ENCODE measurements around the gene PLK3.
A peak's percentile ranks its signal among the peaks of the same experiment; 100 is the strongest.

PLK3 gene

DNA sequence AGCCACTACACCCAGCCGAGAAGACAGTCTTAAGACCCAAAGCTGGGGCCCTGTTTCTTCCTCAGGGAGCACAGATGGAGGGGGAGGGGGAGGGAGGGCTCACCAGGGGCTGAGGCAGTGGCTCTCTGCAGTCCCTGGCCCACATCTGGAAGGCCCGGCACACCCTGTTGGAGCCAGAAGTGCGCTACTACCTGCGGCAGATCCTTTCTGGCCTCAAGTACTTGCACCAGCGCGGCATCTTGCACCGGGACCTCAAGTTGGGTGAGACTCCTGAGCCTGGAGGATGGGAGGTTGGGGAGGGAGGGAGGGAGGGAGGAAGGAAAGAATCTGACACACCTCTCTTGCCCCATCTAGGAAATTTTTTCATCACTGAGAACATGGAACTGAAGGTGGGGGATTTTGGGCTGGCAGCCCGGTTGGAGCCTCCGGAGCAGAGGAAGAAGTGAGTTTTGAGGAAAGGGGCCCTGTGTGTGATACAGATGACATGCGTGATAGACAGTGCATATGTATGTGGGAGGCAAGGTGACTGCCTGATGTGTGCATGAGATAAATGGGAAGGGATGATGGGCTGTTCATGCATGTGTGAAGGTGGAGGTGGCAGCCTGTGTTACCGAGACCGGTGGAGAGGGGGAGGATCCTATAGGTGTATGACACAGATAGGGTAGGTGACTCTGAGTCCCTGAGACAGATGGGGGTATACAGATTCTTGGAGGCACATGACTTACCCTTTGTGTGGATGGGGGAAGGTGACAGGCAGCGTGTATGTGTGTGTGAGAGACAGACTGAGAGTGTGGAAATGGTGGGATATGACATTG lies 1.5 kb downstream of the PLK3 start:
- H3K27ac Mint-ChIP-seq: peak overlapping the region; percentile 99
- no peaks in the 10 kb centered on the region for H3K27me3 Mint-ChIP-seq (ENCODE audit: low read depth)
- H3K4me1 Mint-ChIP-seq (ENCODE audit: low read depth): peaks cover 33% of the 10 kb centered on the region
- peak overlapping the region; percentile 91 for H3K4me3 Mint-ChIP-seq
- no peaks in the 10 kb centered on the region for H3K9me3 Mint-ChIP-seq
- peaks cover 36% of the 10 kb centered on the region for H3K36me3 Mint-ChIP-seq (ENCODE audit: low read depth)

- H3K4me3 Mint-ChIP-seq: peak overlapping the region; percentile 91
- H3K4me1 Mint-ChIP-seq (ENCODE audit: low read depth): peaks cover 40% of the 10 kb centered on the region
- H3K27ac Mint-ChIP-seq: peak overlapping the region; percentile 99
- no peaks in the 10 kb centered on the region for H3K27me3 Mint-ChIP-seq (ENCODE audit: low read depth)
- no peaks in the 10 kb centered on the region for H3K9me3 Mint-ChIP-seq
- peaks cover 43% of the 10 kb centered on the region for H3K36me3 Mint-ChIP-seq (ENCODE audit: low read depth)
Measured at GRCh38 chr1:44802306-44803061, 2.3 kb downstream of the PLK3 start.

- H3K27me3 Mint-ChIP-seq (ENCODE audit: low read depth): no peaks in the 10 kb centered on the region
- H3K4me1 Mint-ChIP-seq (ENCODE audit: low read depth): peaks cover 46% of the 10 kb centered on the region
- H3K36me3 Mint-ChIP-seq (ENCODE audit: low read depth): peaks cover 45% of the 10 kb centered on the region
- peak overlapping the region; percentile 91 for H3K4me3 Mint-ChIP-seq
- peak overlapping the region; percentile 68 for H3K27ac Mint-ChIP-seq
- H3K9me3 Mint-ChIP-seq: no peaks in the 10 kb centered on the region
Measured at GRCh38 chr1:44803062-44803311, 2.8 kb downstream of the PLK3 start.

- Mint-ChIP-seq H3K9me3 (no peaks in the 10 kb centered on the region), H3K27ac (peak overlapping the region; percentile 68), H3K4me3 (peak overlapping the region; percentile 91), H3K36me3 (ENCODE audit: low read depth) (peaks cover 45% of the 10 kb centered on the region), H3K27me3 (ENCODE audit: low read depth) (no peaks in the 10 kb centered on the region), H3K4me1 (ENCODE audit: low read depth) (peaks cover 48% of the 10 kb centered on the region)
Measured at GRCh38 chr1:44803312-44804095, 3.3 kb downstream of the PLK3 start.

DNA sequence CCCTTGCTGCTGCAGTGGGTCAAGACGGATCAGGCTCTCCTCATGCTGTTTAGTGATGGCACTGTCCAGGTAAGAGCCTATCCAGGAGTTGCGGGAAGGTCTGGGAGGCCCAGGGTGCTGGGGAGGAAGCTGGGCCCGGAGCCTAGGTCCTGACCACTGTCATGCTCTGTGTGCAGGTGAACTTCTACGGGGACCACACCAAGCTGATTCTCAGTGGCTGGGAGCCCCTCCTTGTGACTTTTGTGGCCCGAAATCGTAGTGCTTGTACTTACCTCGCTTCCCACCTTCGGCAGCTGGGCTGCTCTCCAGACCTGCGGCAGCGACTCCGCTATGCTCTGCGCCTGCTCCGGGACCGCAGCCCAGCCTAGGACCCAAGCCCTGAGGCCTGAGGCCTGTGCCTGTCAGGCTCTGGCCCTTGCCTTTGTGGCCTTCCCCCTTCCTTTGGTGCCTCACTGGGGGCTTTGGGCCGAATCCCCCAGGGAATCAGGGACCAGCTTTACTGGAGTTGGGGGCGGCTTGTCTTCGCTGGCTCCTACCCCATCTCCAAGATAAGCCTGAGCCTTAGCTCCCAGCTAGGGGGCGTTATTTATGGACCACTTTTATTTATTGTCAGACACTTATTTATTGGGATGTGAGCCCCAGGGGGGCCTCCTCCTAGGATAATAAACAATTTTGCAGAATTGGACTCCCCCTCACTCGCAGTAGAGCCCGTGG lies 5.3 kb downstream of the PLK3 start:
- no peak overlapping the region for H3K4me3 Mint-ChIP-seq

DNA sequence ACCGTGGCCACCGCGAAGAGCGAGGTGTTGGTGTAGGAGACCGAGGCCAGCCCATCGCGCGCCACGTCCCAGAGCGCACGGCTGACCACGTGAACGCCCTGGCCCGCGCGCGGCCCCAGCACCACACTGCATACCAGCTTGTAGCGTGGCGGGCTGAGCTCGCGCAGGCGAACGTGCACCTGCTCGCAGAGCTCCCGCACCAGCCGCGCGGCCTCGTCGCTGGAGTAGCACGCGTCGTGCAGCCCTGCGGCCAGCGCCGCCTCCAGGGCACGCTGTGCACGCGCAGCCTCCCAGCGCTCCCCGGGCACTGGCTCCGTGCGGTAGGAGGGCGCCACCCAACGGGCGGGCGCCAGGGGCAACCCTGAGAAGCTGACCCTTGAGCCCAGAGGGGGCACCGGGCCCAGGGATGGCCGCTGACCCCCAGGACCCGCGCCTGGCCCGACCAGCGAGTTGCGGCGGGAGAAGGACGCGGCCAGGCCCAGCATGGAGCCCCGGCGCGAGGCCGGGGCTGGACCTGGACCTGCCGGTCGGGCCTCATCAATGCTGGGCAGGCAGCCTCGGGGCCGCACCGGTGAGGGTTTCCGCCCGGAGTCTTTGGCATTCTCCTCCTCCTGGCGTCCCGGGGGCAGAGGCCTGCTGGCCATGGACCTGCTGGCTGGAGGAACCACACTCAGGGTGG lies 6.0 kb downstream of the PLK3 start:
- Mint-ChIP-seq H3K4me3 (no peak overlapping the region), H3K36me3 (ENCODE audit: low read depth) (peaks cover 54% of the 10 kb centered on the region), H3K27me3 (ENCODE audit: low read depth) (no peaks in the 10 kb centered on the region), H3K9me3 (no peaks in the 10 kb centered on the region), H3K27ac (peak overlapping the region; percentile 99), H3K4me1 (ENCODE audit: low read depth) (peaks cover 64% of the 10 kb centered on the region)

More for the DNA sequence above, 5.3 kb downstream of the PLK3 start:
- H3K9me3 Mint-ChIP-seq: no peaks in the 10 kb centered on the region
- H3K36me3 Mint-ChIP-seq (ENCODE audit: low read depth): peaks cover 54% of the 10 kb centered on the region
- H3K27ac Mint-ChIP-seq: peak overlapping the region; percentile 68
- no peaks in the 10 kb centered on the region for H3K27me3 Mint-ChIP-seq (ENCODE audit: low read depth)
- H3K4me1 Mint-ChIP-seq (ENCODE audit: low read depth): peaks cover 59% of the 10 kb centered on the region

DNA sequence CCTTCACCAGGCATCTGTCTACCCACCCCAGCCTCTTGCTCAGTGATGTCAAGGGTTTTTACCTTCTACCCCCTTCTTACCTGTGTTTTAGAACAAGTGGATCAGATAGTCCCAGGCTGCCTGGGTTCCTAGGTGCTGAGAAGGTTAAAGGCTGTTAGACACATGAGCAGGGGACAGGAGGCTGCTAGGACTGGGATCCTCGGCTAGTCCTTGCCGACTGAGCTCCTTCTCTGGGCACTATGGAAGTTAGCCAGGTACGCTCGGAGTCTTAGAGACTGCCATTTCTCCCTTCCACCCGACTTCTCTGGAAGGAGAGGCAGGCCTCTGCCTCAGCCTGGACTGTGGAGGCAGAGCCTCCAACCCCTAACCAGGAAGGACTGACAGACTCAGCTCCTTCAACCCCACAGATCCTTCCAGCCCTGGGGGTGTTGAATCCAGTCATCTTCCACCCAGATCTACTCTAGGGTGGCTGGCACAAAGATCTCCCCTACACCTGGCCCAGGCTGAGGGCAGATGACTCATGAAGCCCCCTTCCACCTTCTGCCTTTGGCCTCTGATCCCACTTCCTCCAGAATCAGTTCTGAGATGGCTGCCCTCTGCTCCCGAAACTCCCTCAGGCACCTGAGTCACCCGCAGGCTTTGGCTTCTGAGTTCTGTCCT lies 6.7 kb downstream of the PLK3 start, which contains the start of gene DYNLT4:
Gene DYNLT4 (minus strand): TSS at position 648 of the 660 bp plus-strand sequence. CDS start 683 bp downstream, outside the sequence.
- H3K4me3 Mint-ChIP-seq: peak within 1 kb of the TSS; percentile 79
- peaks cover 57% of the 10 kb centered on the region for H3K36me3 Mint-ChIP-seq (ENCODE audit: low read depth)
- H3K27ac Mint-ChIP-seq: peak within 1 kb of the TSS; percentile 99
- H3K27me3 Mint-ChIP-seq (ENCODE audit: low read depth): no peaks in the 10 kb centered on the region
- no peaks in the 10 kb centered on the region for H3K9me3 Mint-ChIP-seq
- H3K4me1 Mint-ChIP-seq (ENCODE audit: low read depth): peaks cover 67% of the 10 kb centered on the region

DNA sequence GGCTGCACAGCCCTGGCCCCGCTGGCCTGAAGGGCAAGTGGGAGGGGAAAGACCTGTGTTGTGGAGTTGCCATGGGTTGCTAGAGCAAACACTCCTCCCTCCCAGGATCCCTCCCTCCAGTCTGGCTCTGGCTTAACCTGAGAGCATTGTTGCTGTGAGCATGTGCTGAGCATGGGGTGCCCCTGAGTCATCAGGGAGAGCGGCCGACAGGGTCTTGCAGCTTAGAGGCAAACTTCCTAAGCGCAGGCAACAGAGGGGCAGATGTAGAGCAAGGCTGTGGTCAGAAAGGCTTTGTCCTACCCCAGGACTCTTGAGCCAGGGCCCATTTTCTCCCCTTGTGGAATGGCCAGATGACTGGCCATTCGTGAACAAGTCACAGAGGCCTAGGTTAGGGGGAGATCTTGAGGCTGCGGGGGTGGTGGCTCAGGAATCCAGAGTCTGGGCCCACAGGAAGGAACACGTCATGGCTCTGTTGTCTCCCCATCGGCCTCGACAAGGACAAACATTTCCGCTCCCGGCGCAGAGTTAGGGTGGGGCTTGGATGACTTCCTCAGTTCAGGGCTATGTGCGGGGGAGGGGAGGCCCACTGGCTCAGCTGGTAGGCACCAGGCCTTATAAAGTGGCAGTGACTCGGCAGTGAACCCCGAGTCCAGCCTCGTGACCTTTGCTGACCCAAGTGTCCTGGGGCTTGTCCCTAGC lies 7.3 kb downstream of the PLK3 start:
- H3K27me3 Mint-ChIP-seq (ENCODE audit: low read depth): no peaks in the 10 kb centered on the region
- H3K27ac Mint-ChIP-seq: peak overlapping the region; percentile 99
- peak overlapping the region; percentile 79 for H3K4me3 Mint-ChIP-seq
- no peaks in the 10 kb centered on the region for H3K9me3 Mint-ChIP-seq
- H3K4me1 Mint-ChIP-seq (ENCODE audit: low read depth): peaks cover 67% of the 10 kb centered on the region
- H3K36me3 Mint-ChIP-seq (ENCODE audit: low read depth): peaks cover 56% of the 10 kb centered on the region

GRCh38 chr1:44808063-44808937 lies 8.1 kb downstream of the PLK3 start, which contains the start of gene BTBD19:
TSS of gene BTBD19 (plus strand) at chr1:44808523. CDS start at chr1:44808821, 298 bp downstream.
- H3K27me3 Mint-ChIP-seq (ENCODE audit: low read depth): no peaks in the 10 kb centered on the region
- H3K36me3 Mint-ChIP-seq (ENCODE audit: low read depth): peaks cover 49% of the 10 kb centered on the region
- no peaks in the 10 kb centered on the region for H3K9me3 Mint-ChIP-seq
- H3K4me1 Mint-ChIP-seq (ENCODE audit: low read depth): peaks cover 61% of the 10 kb centered on the region
- H3K27ac Mint-ChIP-seq: peak within 1 kb of the TSS; percentile 99
- peak within 1 kb of the TSS; percentile 79 for H3K4me3 Mint-ChIP-seq

DNA sequence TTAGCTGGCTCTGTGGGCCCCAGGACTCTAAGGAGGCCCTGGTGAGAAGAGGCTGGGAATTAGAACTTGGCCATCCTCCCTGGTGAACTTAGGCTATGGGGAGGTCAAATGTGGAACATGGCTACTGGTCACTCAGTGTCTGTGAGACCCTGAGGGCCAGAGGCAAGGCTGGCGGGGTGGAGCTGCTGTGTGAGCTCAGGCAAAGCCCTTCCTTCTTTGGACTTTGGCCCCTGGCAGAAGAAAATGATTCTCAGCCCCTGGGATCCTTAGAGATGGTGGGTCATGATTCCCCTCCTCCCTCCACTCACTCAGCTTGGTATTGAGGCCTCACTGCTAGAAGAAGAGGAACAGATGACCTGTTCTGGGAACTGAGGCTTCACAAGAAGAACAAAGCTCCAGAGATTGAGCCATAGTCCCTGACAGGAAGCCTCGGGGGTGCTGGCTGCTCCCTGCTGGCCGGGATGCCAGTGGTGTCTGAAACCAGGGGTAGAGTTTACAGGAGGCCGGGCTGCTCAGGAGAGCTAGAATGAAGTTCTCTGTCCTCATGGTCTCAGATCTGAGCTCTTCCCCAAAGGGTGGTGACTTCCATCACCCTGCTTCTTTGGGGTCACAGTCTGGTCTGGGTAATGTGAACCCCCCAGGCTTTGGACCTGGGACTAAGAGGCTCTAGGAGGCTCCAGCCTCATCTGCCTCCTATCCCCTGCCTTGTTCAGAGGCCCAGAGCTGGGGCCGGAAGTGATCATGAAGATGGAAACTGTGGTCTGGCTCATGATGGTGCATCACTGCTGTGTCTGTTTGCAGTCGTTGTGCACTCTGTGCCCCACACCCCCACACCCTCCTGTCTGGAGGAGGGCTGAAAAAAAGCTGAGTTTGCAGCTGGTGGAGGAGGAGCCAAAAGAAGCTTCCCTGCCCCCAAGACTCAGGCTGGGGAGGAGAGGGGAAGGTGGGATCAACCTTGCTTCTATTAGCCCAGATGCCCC lies 9.1 kb downstream of the PLK3 start:
- H3K36me3 Mint-ChIP-seq (ENCODE audit: low read depth): peaks cover 41% of the 10 kb centered on the region
- peak overlapping the region; percentile 99 for H3K27ac Mint-ChIP-seq
- no peaks in the 10 kb centered on the region for H3K9me3 Mint-ChIP-seq
- H3K4me3 Mint-ChIP-seq: peak overlapping the region; percentile 66
- H3K4me1 Mint-ChIP-seq (ENCODE audit: low read depth): peaks cover 63% of the 10 kb centered on the region
- H3K27me3 Mint-ChIP-seq (ENCODE audit: low read depth): no peaks in the 10 kb centered on the region

DNA sequence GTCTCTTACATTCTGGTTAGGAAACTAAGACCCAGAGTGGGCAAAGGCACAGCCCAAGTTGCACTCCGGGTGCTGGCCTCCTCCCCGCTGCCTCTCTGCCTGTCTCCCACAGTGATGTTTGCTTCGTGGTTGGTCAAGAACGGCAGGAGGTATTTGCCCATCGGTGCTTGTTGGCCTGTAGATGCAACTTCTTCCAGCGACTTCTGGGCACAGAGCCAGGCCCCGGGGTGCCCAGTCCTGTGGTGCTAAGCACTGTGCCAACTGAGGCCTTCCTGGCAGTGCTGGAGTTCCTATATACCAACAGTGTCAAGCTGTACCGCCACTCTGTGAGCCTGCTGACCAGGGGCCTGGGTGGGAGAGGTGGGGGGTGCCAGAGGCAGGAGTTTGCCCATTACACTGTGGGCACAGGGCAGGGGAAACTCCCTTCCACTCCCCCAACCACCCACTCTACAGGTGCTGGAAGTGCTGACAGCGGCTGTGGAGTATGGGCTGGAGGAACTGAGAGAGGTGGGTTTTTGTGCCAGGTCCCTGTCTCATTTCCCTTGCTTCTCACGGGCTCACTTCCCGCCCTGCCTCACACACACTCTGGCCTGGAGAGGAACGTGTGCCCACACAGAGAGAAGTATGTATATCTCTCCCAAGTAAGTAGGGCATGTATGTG lies 10.1 kb downstream of the PLK3 start:
- Mint-ChIP-seq H3K9me3 (no peaks in the 10 kb centered on the region), H3K27ac (peak overlapping the region; percentile 99), H3K4me3 (no peak overlapping the region), H3K36me3 (ENCODE audit: low read depth) (peaks cover 41% of the 10 kb centered on the region), H3K27me3 (ENCODE audit: low read depth) (no peaks in the 10 kb centered on the region), H3K4me1 (ENCODE audit: low read depth) (peaks cover 67% of the 10 kb centered on the region)

Measured in T-helper 1 cell treated with Interleukin-12 subunit alpha and Interleukin-12 subunit beta and Interleukin-4 antibody, amounts not matched to agents 30 μg/mL and 1 μg/mL, for 36 hours (primary cell).